Activated CD4-positive, alpha-beta T cell treated with anti-CD3 and anti-CD28 coated beads, Interleukin-2, amount 50 U/mL, for 16 hours (primary cell): ENCODE measurements around the gene YIPF4.
"Not testable (repeated sequence)": the region's sequence is repeated elsewhere in the genome, so short reads cannot be mapped to it uniquely, and the experiment has no call there.

Source experiments
- DNase-seq: peaks from one replicate; pipeline ENCODE4 v3.0.0-alpha.2; 2020

Gene YIPF4

GRCh38 chr2:32290000-32290339 lies 12.3 kb downstream of the YIPF4 start:
- no peak for DNase-seq

- no peak for DNase-seq
Measured at GRCh38 chr2:32291746-32292145, 14.0 kb downstream of the YIPF4 start.

GRCh38 chr2:32293493-32293892 lies 15.8 kb downstream of the YIPF4 start:
- DNase-seq: not testable (repeated sequence)

GRCh38 chr2:32293966-32294562 lies 16.4 kb downstream of the YIPF4 start:
- DNase-seq: not testable (repeated sequence)

- no peak for DNase-seq
Measured at GRCh38 chr2:32310577-32310976, 32.9 kb downstream of the YIPF4 start.

GRCh38 chr2:32314886-32315285 lies 37.2 kb downstream of the YIPF4 start:
- no peak for DNase-seq

GRCh38 chr2:32328679-32329078 lies 51.0 kb downstream of the YIPF4 start:
- not testable (repeated sequence) for DNase-seq

GRCh38 chr2:32329180-32329980 lies 51.7 kb downstream of the YIPF4 start:
- not testable (repeated sequence) for DNase-seq

- no peak for DNase-seq
Measured at GRCh38 chr2:32330136-32330535, 52.4 kb downstream of the YIPF4 start.

- no peak for DNase-seq
Measured at GRCh38 chr2:32342801-32343200, 65.1 kb downstream of the YIPF4 start.

- not testable (repeated sequence) for DNase-seq
Measured at GRCh38 chr2:32350797-32351196, 73.1 kb downstream of the YIPF4 start.

- no peak for DNase-seq
Measured at GRCh38 chr2:32355976-32356680, 78.4 kb downstream of the YIPF4 start.

- DNase-seq: peak; percentile 99
Measured at GRCh38 chr2:32356681-32357317, 79.1 kb downstream of the YIPF4 start, which contains the start of gene BIRC6. BIRC6 (plus strand) TSS chr2:32357023; CDS start chr2:32357162, 139 bp downstream.

GRCh38 chr2:32357318-32358110 lies 79.8 kb downstream of the YIPF4 start:
- DNase-seq: peak; percentile 42

GRCh38 chr2:32358111-32358482 lies 80.4 kb downstream of the YIPF4 start:
- peak; percentile 18 for DNase-seq

GRCh38 chr2:32360416-32360815 lies 82.7 kb downstream of the YIPF4 start:
- DNase-seq: peak; percentile 30

- DNase-seq: not testable (repeated sequence)
Measured at GRCh38 chr2:32362997-32363396, 85.3 kb downstream of the YIPF4 start.

- DNase-seq: no peak
Measured at GRCh38 chr2:32363597-32363996, 85.9 kb downstream of the YIPF4 start.

GRCh38 chr2:32364290-32364689 lies 86.6 kb downstream of the YIPF4 start:
- not testable (repeated sequence) for DNase-seq

GRCh38 chr2:32365679-32366078 lies 88.0 kb downstream of the YIPF4 start:
- not testable (repeated sequence) for DNase-seq
